ENCODE measurements around the gene CREB3L2.

DNA sequence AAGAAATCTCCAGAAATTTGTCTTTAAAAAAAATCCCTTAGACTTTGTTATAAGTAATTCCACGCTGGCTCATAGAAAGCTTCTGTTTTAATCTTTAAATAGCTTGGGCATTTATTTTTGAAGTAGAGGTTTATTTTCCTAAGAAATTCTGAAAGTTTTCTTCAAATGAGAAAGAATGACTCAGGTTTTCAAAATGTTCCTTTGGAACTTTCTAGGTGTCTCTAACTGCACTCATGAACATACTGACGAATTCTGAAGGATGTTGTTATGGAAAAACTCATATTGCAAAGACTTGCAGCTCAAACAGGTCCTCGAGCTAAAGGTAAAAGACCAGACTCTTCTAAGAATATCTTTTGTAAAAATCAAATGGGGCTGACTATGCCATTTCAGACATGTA is 165.8 kb downstream of the CREB3L2 start:
- no peak for TF ChIP-seq POLR2A (IDR thresholded peaks at IDR 0.05; ENCODE audit: low read depth, low read length)
- no peak for TF ChIP-seq POLR2AphosphoS5 (IDR thresholded peaks at IDR 0.05; ENCODE audit: low read depth, low read length)
- TF ChIP-seq TAF1 (IDR thresholded peaks at IDR 0.05; ENCODE audit: borderline replicate concordance, low read depth, low read length) = no peak

Data from GM12892 (cell line).